HG03442 (cell line): Measurements from ENCODE around the gene MCTP1.

Experiments
- ATAC-seq: cut with Tn5 transposase; IDR thresholded peaks from one replicate; pipeline ENCODE4 v1.9.1; 2021; ENCODE audit warnings: mild to moderate bottlenecking, moderate library complexity; ENCODE audit not compliant: unreplicated experiment

Gene MCTP1

DNA sequence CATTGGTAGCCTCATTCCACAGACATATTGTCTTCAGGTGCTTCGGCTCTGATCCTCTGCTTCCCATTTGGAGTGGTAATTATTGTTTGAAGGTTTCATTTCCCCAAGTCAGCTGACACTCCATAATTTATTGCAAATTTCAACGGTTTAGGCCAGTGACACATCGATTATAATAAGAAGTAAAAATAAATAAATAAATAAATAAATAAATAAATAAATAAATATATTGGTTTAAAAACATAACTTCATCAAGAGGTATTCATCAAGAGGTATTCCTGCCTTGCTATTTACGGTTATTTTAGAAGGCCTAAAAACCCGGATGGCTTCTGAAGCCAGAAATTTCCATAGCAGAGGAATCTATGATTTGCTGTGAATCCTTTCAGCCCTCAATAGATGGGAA lies 393.3 kb downstream of the MCTP1 start:
- no peak for ATAC-seq

DNA sequence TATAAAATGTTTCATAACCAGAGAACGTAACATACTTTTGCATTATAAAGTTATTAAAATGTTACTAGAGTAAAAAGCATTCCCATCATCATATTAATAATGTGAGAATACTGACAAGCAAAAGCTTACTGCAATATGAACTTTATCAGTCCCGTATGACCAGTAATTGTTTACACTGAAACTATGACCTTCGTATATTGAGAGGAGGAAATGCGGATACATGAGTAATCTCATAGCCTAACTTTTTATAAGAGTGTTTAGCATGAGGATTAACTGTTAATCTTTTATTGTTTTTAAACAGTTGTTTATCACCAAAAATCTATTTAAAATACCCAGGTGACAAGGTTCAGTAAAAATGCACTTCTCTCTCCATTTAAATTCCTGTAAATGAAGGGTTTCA lies 394.0 kb downstream of the MCTP1 start:
- ATAC-seq, result no peak

DNA sequence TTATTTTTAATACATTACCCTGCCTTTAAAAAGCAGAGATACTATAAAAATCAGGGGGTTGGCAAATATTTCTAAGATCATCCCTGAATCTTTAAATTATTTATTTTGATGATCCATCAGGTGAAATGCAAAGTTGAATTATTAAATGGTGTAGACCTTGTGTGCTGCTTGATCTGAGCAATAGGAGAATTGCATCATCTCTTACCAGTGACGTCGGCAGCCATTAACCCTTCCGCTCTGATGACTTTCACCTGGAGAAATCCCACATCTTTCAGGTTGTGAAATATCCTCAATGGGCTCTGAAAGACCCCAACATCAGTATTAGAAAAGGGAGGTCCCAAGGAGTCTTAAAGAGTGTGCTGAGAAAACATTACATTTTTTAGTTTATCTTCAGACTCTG lies 396.2 kb downstream of the MCTP1 start:
- ATAC-seq, result no peak

DNA sequence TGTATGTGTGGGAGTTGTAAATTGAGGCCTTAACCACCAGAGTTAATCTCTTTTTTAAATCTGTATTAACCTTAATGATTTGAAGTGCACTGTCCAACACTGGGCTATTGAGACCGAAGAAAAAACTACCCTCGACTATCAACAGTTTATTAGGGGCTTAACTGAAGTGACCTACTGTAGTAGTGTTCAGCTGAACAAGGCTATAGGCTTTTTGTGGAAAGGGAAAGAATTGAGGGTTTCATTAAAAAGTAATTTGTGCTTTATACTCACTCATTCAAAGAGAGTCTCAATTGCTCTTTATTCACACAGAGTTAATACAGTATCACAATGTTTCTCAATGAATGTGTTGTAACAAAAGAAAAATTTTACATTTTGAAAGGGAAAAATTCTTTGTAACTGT lies 399.0 kb downstream of the MCTP1 start:
- no peak for ATAC-seq

DNA sequence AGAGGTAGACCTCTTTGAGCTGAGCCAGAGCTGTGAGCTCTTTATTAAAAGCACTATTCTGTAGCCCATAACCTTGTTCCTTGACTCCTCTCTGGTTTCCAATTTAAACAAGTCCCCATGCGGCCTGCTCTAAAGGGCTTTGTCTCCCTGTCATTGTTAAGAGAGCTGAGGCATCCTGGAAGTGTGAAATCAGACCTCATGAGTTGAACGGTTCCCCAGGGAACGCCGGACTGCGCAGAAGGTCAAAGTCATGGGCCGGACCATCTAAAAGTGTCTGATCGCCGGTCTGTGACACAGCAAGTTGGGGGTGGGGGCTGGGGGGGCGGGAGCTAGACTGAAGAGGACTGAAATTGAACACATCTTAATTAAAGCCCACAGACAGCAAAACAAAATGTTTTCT lies 400.6 kb downstream of the MCTP1 start:
- ATAC-seq, result no peak

DNA sequence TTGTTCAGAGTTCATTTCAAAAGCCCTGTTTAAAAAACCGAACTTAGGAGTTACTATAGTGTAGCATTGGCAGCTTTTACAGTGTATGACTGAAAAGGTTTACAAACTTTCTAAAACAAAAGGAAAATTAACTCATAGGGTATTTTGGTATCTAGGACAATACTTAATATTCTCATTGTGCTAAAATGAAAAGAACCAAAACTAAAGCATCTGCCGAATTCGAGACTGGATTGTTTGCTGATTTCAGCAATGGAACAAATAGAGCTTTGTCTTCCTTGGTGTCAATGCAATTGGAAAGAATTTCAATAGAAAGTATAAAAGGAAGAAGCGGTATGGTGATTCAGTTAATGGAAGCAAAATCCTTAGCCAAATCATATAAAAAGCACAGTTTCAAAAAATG lies 412.4 kb downstream of the MCTP1 start:
- no peak for ATAC-seq

DNA sequence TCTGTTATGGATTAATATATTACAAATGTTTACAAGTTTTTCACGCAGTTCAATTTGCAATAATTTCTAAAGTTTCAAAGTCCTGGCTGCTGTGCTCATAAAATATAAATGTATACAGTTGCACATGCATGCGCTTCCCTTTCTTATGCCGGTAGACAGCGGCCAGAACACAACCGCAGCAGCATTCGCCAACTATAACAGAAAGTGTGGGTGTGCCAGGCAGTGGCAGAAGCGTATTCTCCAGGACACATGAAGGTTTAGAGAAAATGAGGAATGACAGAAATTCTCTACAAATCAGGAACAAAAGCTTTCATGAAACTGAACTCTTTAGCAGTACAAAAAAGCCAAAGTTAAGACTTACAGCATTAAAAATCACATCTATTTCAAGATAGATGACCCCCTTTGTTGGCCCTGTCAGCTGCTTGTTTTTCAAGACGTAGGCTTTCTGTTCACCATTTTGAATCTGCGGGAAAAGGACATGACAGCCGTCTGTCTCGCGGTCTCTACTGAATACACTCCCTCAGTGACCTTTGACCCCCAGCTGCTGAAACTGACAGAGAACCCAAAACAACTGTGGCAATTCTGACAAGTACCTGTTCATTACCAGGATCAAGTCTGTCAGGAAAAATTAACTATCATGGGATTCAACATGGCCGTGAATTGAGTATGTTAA lies 414.2 kb downstream of the MCTP1 start:
- ATAC-seq, result no peak

DNA sequence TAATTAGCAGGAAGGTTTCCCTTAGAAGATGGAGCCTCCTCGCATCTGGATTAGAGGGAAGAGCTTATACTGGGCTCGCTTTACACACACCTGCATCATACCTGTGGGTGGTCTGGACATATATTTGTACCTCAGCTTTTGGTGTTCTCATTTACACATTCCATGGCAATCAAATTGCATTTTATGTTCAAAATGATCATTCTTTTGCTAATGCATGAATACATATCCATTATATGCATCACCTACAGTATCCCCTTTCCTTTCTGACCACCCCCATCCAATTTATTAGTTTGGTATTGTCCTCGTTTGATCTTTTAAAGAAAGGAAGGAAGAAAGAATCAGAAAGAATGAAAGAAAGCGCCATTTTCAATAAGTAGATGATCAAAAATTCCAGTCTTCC lies 415.0 kb downstream of the MCTP1 start:
- ATAC-seq, result no peak

DNA sequence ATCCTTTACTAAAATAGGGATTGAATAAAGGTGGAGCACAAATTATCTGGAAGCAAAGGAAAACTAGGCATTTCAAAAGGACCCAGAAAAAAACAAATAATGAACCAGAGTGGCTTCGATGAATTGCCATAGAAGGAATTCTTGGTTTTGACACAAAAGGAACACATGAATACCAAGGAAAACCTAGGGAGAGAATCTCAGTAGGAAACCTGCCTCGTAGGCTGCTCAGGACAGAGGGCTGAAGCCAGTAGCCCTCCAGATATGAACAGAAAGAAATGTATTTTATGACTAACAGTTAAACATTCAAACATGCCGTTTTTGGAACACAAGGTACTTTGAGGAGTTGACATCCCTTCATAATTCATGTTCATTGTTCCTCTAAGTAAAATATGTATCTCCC lies 420.9 kb downstream of the MCTP1 start:
- ATAC-seq, result no peak

DNA sequence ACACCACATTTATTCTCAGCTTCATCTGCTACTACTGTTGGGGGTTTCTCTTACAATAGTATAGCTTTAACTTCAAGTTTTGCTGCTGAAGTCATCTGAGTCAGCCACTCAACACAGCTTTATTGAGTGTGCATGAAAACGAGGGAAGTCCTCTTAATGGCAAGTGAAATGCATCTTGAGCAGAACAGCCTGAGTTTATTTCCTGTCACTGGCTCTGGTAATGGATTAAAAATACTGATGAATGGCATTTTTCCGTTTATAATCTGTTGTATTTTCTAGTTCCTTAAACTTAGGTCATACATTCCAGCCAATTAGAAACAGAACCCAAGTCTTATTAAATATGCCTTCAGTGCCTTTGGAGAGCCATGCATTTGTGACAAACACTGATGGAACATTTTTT lies 427.8 kb downstream of the MCTP1 start:
- no peak for ATAC-seq

DNA sequence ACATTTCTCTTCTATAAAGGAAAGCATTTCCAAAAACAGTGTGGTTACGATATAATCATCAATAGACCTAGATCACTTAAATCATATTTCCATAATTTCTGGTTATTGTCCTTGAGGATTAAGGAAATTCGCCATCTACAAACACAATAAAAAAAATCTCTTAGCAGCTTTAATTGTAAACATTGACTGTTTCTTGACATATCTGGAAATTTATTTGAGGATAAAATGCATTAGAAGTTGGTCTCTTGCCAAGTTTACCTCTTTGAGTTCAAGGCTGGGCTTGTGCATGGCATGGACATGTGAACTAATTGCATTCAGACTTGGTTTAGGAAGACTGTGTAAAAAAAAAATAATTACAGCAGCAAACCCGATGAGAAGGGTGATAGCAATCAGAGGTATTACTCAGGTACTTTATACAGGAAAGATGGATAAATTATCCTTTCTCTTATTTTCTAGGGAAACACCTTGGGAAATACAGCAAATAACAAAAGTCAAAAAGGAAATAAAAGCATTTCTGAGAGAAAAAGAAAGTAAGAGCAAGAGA lies 428.6 kb downstream of the MCTP1 start:
- no peak for ATAC-seq

DNA sequence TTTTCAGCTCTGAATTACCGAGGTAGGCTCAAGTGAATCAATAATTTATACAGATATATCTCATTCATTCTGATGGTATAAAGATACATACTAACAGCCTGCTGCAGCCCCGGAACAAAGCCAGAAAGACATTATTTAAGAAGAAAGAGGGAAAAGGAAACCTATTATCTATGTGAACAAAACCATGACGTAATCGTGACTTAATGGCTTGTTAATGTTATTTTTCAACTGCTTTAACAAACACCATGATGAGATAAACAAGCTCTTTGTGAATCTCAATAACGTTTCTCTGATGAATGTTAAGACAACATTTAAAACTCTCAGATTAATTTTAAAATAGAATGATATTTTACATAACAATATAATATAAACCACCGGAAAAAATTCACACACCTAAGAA lies 429.4 kb downstream of the MCTP1 start:
- ATAC-seq, result no peak

DNA sequence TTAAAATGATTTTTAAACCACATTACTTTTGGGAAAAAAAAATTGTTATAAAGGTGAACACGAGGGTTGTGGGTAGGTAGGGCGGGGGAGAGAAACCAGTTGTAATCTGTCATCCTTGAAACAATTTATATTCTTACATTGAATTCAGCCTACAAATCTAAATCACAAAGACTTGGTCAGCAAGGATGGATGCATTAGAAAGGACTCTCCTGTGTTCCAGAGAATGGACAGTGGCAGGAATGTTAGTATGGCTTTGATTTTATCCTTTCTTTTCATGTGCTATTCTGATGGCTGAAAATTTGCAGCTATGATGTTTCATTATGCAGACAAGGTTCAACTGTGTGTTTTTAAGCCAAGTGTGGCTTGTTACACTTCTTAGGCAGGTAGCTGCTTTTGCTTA lies 431.8 kb downstream of the MCTP1 start:
- ATAC-seq, result no peak

DNA sequence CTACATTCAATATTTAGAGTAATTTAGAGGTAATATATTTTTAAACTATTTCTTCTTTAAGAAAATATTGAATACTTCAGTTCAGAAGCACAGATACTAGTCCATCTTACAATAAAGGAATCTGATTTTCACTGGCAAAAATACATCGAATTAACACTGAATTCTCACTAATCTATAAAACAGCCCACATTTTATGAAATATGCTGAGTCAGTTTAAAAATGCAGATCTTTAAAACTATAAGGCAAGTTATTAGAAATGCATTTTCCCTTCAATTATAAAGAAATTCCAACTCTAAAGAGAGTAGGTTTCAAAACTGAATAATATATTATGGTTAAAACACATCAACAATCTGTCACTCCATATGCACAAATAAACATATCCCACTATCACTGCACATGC lies 433.9 kb downstream of the MCTP1 start:
- ATAC-seq, result no peak

DNA sequence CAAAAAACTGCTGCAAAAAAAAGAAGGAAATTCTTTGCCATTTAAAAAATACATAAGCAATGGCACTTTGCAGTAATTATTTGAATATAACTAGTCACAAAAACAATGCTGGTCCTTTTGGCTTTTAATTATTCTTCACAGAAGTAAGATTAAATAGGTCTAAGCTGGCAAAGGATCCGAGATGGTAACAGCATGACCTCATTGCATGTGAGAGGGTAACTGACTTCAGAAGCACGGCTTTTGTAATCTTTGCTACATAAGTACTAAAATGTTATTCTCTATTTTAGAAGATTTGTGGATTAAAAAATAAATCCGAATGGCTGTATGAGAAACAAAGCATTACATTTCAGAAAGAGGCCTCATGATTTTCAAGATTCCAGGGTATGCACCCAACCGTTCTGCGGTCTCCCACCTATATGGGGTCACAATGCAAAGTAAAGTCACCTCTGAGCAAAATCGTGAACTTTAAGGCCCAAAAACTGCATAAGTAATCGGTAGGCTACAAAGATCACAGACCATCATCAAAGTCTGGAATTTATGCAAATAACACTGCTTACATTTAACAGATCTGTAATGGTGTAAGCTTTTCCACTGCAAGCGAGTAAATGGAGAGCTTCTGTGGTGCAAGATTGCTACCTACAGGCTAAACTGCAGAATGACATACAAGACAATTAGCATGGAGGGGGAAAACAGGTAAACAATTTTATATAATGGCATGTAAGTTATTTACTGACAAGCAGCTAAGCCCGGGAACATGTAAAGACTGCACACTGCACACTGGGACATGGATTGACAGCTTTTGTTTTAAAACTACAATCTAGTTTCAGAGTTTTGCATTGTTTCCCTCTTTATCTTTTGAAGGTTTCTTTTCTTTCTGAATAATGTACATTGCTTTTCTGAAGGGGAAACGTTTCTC lies 434.8 kb downstream of the MCTP1 start:
- ATAC-seq, result peak; percentile 90

DNA sequence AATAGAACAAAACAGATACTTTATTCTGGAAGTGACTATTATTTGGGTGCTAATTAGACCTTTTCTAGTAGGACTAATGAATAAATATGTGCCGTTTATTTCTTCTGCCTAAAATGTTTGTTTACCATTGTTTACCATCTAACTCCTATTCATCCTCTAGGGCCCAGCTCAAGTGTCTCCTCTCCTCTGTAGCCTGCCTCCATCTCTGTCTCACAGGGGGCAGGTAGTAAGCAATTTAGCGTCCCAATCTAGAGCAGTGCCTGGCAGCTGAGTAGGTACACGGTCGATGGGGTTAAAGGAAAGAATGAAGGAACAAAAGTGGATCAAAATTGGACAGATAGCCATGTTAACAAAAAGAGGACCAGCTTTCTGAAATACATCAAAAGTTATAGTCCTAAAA lies 435.6 kb downstream of the MCTP1 start:
- ATAC-seq, result no peak

DNA sequence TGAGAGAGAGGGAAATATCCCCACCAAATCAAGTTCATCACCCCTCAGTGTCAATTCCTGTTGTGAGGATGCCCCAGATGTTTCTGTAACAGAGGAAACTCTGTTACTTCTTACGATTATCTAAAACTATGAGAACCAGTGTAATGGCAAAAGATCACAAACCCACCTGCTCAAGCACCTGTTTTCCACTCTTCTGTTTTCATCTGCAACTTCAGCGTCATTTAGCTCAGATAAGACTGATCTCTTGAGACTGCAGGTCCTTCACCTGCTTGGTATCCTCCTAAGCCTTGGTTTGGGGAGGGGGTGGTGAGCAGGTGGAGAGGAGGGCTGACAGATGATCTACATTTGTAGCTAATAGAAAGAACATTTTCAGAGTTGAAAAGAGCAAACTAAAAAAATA lies 437.2 kb downstream of the MCTP1 start:
- ATAC-seq, result no peak

DNA sequence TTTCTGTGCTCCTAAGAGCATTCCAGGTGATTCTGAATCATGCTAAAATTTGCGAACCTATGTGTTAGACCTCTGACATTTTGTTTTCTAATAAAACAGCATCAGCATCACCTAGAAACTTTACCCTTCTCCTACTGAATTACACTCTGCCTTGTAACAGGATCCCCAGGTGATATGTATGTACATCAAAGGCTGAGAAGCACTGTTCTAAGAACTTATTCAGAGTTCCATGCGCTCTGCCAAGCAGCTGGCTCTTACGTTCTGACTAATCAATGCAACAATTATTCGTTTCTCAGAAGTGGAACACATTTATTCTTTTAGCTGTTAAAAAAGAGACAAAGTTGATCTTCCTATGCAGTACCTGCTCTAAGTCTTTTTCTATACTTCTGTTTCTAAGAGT lies 437.9 kb downstream of the MCTP1 start:
- ATAC-seq, result no peak

DNA sequence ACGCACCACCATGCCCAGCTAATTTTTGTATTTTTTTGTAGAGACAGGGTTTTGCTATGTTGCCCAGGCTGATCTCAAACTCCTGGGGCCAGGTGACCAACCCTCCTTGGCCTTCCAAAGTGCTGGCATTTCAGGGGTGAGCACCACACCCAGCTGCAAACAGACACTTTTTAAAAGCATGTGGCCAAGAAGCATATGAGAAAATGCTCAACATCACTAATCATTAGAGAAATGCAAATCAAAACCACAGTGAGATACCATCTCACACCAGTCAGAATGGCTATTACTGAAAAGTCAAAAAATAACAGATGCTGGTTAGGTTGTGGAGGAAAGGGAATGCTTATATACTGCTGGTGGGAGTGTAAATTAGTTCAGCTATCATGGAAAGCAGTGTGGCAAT lies 439.2 kb downstream of the MCTP1 start:
- ATAC-seq, result peak; percentile 41

DNA sequence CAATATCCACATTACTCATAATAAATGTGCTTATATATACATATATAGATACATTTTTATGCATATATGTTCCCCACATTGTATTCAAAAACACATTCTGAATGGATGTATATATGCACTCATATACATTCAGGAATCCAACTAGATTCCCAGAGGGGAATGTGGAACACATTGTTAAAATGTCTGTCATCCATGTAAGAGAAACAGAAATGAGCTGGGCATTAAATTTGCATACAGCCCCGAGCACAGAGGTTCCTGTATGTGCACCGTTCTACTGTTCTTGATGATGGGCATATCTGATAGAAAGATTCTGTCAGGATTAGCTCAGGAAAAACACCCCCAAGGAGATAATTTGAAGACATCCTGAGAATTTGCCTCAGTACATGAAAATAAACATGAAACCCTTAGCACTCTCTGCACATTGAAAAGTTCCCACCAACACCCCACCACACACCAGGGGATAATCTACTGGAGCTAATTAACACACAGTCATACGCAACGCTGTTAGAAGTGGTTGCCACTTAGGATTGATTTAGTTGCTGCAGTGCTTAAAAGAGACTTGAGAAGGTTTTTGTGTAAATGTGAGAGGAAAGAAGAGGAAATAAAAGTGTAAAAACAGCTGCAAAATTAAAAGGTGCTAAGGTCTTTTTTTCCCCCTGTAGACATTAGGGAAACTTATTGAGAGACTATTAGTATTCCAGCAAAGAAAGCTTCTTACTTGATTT lies 443.1 kb downstream of the MCTP1 start:
- ATAC-seq, result no peak

DNA sequence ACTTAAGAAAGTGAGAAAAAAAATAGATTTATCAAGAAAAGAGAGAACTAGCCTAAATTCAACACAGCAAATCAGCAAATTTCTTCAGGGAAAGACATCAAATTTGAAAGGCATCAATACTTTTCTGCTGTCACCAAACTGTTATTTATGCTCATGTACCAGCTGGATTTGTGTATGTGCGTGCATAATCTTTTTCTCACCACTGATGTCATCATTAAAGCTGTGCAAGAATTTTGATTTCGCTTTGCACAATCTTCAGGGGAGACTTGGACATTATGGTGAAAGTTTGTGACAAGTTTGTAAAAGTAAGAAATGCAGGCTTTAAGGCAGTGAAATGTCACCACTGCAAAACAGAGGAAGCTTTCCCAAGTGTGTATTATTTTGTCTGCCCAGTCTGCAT lies 451.0 kb downstream of the MCTP1 start:
- no peak for ATAC-seq

DNA sequence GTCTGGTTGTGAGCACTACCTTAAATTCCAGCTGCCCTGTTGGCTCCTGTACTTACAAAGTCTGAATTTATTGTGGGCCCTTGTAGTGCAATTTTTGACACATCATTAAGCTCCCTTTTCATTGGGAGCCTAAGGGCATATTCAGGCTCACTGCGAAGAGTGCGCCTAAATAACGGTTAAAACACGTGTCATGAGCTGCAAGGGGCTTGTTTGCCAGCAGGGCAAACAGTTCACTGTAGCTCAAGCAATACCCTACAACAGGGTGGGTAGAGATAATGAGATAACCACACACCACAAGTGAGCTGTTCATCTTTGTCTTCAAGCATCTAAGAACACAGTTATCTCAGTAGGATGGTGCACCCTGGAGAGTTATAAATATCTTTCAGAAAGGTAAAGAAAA lies 452.2 kb downstream of the MCTP1 start:
- ATAC-seq, result no peak
